Neutrophil (primary cell): Measurements from ENCODE around the gene VPS33A.

ENCODE experiments used
- H3K27ac ChIP-seq: fragments of 200-600 bp; sonication (generic); 2 replicates; pipeline ENCODE4 v1.5.1; 2016; ENCODE audit warnings: mild to moderate bottlenecking, moderate library complexity
- H3K27me3 ChIP-seq: fragments of 200-600 bp; sonication (generic); 2 replicates; pipeline ENCODE4 v1.6.0; 2016; ENCODE audit warnings: mild to moderate bottlenecking
- H3K36me3 ChIP-seq: fragments of 200-600 bp; sonication (generic); 2 replicates; pipeline ENCODE4 v1.5.1; 2017
- H3K4me1 ChIP-seq, 2 experiments: fragments of 200-600 bp in 1 of 2; sonication (generic) in 1 of 2; 1 replicate in 1 of 2; 2 replicates in 1 of 2; pipeline versions ENCODE4 v1.5.1 to v1.6.1; 2013 to 2016; ENCODE audit warnings: low read depth in 1 of 2, low read length in 1 of 2, mild to moderate bottlenecking in 1 of 2, moderate library complexity in 1 of 2; ENCODE audit not compliant: control insufficient read depth in 1 of 2, insufficient read depth in 1 of 2
- H3K4me3 ChIP-seq, 2 experiments: fragments of 200-600 bp in 1 of 2; sonication (generic) in 1 of 2; 1 replicate in 1 of 2; 2 replicates in 1 of 2; pipeline ENCODE4 v1.5.1; 2013 to 2016; ENCODE audit warnings: low read depth in 1 of 2, low read length in 1 of 2, mild to moderate bottlenecking in 1 of 2, moderate library complexity in 1 of 2
- H3K9me3 ChIP-seq: fragments of 200-600 bp; sonication (generic); 2 replicates; pipeline ENCODE4 v1.5.1; 2016
- CTCF ChIP-seq: fragments of 200-600 bp; sonication (generic); IDR thresholded peaks from 2 replicates; pipeline ENCODE4 v1.5.1; 2016; ENCODE audit warnings: antibody characterized with exemption

VPS33A gene

DNA sequence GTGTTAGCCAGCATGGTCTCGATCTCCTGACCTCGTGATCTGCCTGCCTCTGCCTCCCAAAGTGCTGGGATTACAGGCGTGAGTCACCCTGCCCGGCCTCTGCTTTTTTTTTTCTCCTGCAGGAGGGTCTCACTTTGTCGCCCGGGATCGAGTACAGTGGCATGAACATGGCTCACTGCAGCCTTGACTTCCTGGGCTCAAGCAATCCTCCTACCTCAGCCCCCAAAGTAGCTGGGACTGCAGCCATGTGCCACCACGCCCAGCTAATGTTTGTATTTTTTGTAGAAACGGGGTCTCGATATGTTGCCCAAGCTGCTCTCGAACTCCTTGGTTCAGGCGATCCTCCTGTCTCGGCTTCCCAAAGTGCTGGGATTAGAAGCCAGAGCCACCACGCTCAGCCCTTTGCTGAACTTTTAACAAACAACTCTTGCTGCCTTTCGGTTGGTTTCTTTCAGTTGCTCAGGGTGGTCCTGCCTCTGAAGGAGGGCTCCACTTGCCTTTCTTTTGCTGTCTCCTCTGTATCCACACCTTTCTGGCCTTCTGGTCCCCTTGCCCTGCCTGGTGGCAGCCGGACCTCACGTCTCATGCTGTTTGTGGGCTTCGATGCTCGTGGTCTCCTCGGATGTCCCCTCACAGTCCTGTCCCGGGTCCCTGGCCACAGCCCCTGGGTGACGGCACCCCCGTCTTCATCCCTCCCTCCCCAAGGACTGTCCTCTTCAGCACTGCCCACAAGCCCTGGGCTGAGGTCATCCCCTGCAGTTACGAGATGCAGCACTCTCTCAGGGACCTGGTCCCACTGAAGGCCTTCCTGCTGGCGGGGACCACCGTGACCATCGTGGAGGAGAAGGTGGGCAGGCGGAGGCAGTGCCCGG is 66.6 kb downstream of the VPS33A start:
- Histone ChIP-seq H3K36me3 (no peaks in the 10 kb centered on the region), H3K9me3 (no peaks in the 10 kb centered on the region), H3K27ac (no peak overlapping the region), H3K4me3 (no peak overlapping the region), H3K27me3 (peaks cover 78% of the 10 kb centered on the region), H3K4me1 (peaks cover 6 to 17% of the 10 kb centered on the region in 2 experiments)
- no peak for TF ChIP-seq CTCF

DNA sequence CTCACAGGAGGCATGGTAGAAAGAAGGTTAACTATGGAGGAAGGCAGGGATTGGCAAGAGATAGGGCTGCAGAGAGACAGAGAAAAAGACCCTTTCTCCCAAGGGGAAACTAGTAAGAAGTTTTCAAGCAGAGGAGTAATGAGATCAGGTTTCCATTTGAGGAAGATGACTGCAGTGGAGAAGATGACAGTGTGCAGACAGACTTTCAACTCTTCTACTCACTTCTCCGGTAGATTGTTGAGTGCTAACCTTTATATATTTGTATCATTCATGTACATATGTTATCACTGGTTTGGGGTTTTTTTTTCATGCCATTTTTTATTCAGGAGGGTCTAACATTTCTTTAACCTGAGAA is 68.7 kb downstream of the VPS33A start:
- peaks cover 56% of the 10 kb centered on the region for H3K27me3 ChIP-seq
- no peaks in the 10 kb centered on the region for H3K4me1 ChIP-seq
- H3K27ac ChIP-seq: no peak overlapping the region
- H3K4me3 ChIP-seq: no peak overlapping the region
- H3K36me3 ChIP-seq: no peaks in the 10 kb centered on the region
- no peak for TF ChIP-seq CTCF
- no peaks in the 10 kb centered on the region for H3K9me3 ChIP-seq

DNA sequence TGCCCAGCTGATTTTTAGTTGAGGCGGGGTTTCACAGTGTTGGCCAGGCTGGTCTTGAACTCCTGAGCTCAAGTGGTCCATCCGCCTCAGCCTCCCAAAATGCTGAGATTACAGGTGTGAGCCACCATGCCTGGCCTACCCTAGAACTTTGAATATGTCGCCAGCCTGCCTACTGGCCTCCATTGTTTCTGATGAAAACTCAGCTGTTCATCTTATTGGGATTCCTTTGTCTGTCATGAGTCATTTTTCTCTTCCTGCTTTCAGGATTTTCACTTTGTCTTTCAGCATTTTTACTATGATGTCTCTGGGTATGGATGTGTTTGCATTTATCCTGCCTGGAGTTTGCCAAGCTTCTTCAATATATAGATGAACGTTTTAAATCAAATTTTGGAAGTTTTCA is 70.9 kb downstream of the VPS33A start:
- H3K4me1 ChIP-seq: no peaks in the 10 kb centered on the region
- H3K4me3 ChIP-seq: no peak overlapping the region
- no peaks in the 10 kb centered on the region for H3K36me3 ChIP-seq
- H3K27ac ChIP-seq: no peak overlapping the region
- no peak for TF ChIP-seq CTCF
- no peaks in the 10 kb centered on the region for H3K9me3 ChIP-seq
- peaks cover 34% of the 10 kb centered on the region for H3K27me3 ChIP-seq

- peaks cover 28% of the 10 kb centered on the region for H3K27me3 ChIP-seq
- TF ChIP-seq CTCF: no peak
- H3K4me3 ChIP-seq: no peak overlapping the region
- H3K4me1 ChIP-seq: no peaks in the 10 kb centered on the region
- no peak overlapping the region for H3K27ac ChIP-seq
- H3K9me3 ChIP-seq: no peaks in the 10 kb centered on the region
- no peaks in the 10 kb centered on the region for H3K36me3 ChIP-seq
These were observed 71.5 kb downstream of the VPS33A start for GRCh38 chr12:122194804-122195203.

DNA sequence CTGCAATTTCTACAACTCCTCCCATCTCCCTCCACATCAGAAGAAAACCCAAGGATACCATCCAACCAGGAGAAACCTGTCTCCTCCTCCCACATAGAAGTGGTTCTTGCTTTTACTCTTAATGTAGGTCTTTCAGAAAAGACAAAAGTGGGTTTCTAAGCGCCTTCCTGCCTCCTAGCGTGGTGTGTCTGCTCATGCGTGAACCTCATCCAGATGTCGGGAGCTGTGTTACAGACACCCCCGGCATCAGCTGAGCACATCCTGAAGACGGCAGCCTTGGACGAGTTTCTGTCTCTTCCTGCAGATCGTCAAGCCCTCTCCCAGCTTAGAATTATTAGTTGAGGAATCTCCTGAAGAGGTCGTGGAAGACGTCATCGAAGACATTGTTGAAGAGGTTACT is 73.9 kb downstream of the VPS33A start:
- no peak for TF ChIP-seq CTCF
- no peak overlapping the region for H3K4me3 ChIP-seq
- no peaks in the 10 kb centered on the region for H3K9me3 ChIP-seq
- H3K27ac ChIP-seq: no peak overlapping the region
- no peaks in the 10 kb centered on the region for H3K36me3 ChIP-seq
- H3K4me1 ChIP-seq: no peaks in the 10 kb centered on the region
- H3K27me3 ChIP-seq: peaks cover 9% of the 10 kb centered on the region
